GM12801 (cell line): Measurements from ENCODE around the gene GSKIP.

Experiments
- TF ChIP-seq, protein P1 (sequence below): IDR thresholded peaks from one replicate; pipeline ENCODE4 v1.5.1; 2011; ENCODE audit warnings: control low read depth; ENCODE audit not compliant: insufficient read length; ENCODE audit errors: extremely low read depth

Gene GSKIP

GRCh38 chr14:96417254-96417653 lies 53.9 kb downstream of the GSKIP start:
- TF ChIP-seq, protein P1, sequence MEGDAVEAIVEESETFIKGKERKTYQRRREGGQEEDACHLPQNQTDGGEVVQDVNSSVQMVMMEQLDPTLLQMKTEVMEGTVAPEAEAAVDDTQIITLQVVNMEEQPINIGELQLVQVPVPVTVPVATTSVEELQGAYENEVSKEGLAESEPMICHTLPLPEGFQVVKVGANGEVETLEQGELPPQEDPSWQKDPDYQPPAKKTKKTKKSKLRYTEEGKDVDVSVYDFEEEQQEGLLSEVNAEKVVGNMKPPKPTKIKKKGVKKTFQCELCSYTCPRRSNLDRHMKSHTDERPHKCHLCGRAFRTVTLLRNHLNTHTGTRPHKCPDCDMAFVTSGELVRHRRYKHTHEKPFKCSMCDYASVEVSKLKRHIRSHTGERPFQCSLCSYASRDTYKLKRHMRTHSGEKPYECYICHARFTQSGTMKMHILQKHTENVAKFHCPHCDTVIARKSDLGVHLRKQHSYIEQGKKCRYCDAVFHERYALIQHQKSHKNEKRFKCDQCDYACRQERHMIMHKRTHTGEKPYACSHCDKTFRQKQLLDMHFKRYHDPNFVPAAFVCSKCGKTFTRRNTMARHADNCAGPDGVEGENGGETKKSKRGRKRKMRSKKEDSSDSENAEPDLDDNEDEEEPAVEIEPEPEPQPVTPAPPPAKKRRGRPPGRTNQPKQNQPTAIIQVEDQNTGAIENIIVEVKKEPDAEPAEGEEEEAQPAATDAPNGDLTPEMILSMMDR: no peak

GRCh38 chr14:96418075-96418474 lies 54.7 kb downstream of the GSKIP start:
- TF ChIP-seq, protein P1: no peak

GRCh38 chr14:96421236-96421635 lies 57.9 kb downstream of the GSKIP start:
- TF ChIP-seq, protein P1: no peak

- TF ChIP-seq, protein P1: no peak
Observed at GRCh38 chr14:96422992-96423391, 59.7 kb downstream of the GSKIP start.

GRCh38 chr14:96423446-96424108 lies 60.3 kb downstream of the GSKIP start:
- TF ChIP-seq, protein P1: no peak

GRCh38 chr14:96424109-96424989 lies 61.0 kb downstream of the GSKIP start:
- TF ChIP-seq, protein P1: no peak

GRCh38 chr14:96434040-96434439 lies 70.7 kb downstream of the GSKIP start:
- TF ChIP-seq, protein P1: no peak
